VCaP (cell line): Measurements from ENCODE around the gene FGF9.

Experiments used
- H3K27ac ChIP-seq: fragments of 450-650 bp; 2 replicates; pipeline ENCODE4 v1.5.1; 2017
- TF ChIP-seq, protein P1 (sequence below): fragments of 450-650 bp; conservative IDR thresholded peaks from 2 replicates; pipeline ENCODE4 v1.5.1; 2017; ENCODE audit warnings: mild to moderate bottlenecking, moderate library complexity

The FGF9 gene

DNA sequence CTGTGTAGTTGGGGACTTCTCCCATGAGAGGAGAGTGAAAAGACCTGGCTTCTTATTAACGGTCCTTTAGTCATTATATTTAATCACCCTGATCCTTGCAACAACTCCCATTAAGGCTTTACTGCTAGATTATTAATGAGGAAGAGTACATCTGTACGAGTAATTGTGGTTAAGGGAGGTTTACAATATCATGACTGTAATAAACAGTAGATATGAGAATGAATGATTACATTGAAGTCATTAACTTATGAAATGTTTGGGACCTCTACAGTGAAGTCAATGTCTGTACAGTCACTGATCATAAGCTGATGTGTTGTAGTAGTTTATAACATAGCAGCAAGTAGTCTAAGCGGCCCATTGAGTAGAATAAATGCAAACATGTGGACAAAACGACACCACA is 24.7 kb downstream of the FGF9 start:
- TF ChIP-seq, protein P1, sequence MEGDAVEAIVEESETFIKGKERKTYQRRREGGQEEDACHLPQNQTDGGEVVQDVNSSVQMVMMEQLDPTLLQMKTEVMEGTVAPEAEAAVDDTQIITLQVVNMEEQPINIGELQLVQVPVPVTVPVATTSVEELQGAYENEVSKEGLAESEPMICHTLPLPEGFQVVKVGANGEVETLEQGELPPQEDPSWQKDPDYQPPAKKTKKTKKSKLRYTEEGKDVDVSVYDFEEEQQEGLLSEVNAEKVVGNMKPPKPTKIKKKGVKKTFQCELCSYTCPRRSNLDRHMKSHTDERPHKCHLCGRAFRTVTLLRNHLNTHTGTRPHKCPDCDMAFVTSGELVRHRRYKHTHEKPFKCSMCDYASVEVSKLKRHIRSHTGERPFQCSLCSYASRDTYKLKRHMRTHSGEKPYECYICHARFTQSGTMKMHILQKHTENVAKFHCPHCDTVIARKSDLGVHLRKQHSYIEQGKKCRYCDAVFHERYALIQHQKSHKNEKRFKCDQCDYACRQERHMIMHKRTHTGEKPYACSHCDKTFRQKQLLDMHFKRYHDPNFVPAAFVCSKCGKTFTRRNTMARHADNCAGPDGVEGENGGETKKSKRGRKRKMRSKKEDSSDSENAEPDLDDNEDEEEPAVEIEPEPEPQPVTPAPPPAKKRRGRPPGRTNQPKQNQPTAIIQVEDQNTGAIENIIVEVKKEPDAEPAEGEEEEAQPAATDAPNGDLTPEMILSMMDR: no peak
- H3K27ac ChIP-seq: no peak overlapping the region

DNA sequence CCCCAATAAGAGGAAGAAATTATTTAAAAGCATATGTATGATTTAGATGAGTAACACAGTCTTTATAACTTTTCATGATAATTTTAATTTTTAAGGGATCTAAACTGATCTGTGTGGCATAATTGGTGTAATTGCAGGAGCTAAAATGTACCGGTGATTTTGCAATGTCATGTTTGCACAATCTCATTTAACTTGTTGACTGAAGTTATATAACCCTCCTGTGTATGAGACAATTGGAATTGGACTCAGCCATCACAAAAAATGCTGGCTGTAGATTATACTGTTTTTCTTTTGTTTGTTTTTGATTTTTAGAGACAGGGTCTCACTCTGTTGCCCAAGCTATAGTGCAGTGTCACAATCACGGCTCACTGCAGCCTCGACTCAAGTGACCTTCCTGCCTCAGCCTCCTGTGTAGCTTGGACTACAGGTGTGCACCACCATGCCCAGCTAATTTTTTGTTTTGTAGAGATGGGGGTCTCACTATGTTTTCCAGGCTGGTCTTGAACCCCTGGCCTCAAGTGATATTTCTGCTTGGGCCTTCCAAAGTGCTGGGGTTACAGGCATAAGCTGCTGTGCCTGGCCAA is 26.1 kb downstream of the FGF9 start:
- no peak overlapping the region for H3K27ac ChIP-seq
- TF ChIP-seq, protein P1: no peak

DNA sequence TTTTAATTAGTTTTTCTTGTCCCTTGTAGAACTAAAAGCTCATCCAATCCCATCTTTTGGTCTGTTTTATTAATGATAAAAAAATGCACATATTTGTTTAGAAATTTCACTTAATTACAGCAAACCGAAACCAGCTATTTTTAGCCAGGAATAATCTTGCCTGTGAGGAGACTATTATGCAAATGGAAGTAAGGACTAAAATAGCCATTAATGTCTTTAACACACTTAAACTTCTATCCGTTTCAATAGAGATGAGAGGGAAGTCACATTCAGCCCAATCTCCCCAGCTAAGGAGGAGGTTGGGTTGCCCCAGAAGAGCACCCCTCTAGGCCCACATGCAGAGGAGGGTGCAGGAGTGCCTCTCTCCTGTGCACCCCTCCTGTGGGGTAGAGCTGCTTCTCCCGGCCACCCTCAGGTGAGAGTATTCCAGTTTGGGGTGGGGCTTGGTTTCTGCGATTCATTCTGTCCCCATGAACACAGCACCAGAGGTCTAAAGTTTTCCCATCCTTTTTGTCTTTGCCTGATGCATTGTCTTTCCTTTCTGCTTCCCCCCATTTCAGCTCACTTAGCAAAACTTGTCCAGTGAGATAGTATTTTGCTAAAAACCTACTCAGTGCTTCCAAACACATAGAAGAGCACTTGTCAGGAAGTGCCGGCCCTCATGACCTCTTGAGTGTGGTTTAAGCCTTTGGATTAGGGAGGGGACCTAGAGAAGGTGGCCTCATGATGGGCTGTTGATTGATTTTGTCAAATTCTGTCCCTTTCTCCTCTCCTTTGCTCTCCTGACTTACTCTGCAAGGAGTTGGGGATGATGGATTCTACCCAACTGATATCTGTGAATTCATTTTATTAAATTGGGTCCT is 28.2 kb downstream of the FGF9 start:
- TF ChIP-seq, protein P1: no peak
- H3K27ac ChIP-seq: no peak overlapping the region

DNA sequence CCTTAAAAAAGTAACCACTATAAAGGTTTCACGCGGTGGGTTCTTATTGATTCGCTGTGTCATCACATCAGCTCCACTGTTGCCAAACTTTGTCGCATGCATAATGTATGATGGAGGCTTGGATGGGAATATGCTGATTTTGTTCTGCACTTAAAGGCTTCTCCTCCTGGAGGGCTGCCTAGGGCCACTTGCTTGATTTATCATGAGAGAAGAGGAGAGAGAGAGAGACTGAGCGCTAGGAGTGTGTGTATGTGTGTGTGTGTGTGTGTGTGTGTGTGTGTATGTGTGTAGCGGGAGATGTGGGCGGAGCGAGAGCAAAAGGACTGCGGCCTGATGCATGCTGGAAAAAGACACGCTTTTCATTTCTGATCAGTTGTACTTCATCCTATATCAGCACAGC is 30.6 kb downstream of the FGF9 start:
- TF ChIP-seq, protein P1: no peak

DNA sequence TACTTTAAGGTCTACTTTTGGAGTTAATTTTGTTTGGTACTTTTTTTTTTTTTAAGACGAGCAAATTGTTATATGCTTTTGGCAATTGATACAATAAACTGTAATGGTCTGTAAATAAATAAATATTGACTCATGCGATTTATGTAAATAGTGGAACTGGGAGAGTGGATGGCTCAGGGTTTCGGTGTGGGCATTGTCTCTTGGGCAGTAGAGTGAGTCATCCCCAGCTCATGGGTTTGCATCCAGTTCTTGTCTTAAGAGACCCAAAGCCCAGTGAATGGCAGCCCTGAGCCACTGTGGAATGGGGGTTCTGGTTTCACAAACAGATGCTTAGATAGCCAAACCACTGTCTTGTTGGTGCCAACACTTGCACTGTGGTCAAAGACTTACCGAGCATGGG is 33.0 kb downstream of the FGF9 start:
- TF ChIP-seq, protein P1: no peak
- no peak overlapping the region for H3K27ac ChIP-seq

More for the DNA sequence above, 30.6 kb downstream of the FGF9 start:
- H3K27ac ChIP-seq: no peak overlapping the region

DNA sequence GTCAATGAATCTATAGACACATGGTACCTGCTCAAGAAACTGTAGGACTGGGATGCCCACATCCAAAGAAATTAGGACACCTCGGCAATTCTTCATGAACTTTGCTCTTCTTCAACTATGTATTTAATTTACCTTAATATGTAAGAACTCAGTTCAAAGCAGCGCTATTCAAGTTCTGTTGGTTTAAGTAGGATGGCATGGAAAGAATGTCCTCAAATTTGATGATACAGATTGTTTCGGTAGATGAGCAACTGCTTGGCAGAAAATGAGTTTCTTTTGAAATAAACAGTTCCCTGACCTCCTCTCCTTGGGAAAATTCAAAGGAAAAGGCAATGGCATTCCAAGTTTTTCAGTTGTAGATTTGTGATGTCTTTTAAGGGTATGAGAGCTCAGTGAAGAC is 36.7 kb downstream of the FGF9 start:
- TF ChIP-seq, protein P1: no peak
- no peak overlapping the region for H3K27ac ChIP-seq

DNA sequence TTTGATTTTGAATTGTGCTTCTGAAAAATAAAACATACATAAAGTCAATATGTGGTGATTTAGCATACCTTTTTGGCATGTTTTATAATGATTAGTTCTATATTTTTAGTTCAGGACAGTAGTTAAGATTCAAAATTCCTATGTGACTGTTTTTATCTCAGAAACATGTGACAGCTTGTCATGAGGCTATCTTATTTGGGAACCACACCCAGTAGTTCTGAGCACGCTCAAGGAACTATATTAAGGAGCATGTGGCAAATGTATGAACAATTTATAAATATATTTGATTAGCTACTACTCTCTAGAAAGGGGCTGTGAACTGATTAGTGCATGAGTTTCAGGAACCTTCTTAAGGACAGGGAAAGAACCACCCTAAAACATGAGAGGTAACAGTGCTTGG is 38.8 kb downstream of the FGF9 start:
- H3K27ac ChIP-seq: no peak overlapping the region
- TF ChIP-seq, protein P1: no peak
